H1 (cell line): ENCODE data around the gene OR2W1. TPM values are rescaled to one million over a fixed set of nuclear protein-coding genes. Genes with fewer than 3 reads are reported as not detected.

Source experiments
- JUND ChIP-seq: IDR thresholded peaks from 2 replicates; pipeline ENCODE4 v1.6.1; 2011; ENCODE audit warnings: mild to moderate bottlenecking, improper control_type of control experiment, low read length
- MAFK ChIP-seq: IDR thresholded peaks from 2 replicates; pipeline ENCODE4 v1.6.1; 2012; ENCODE audit warnings: low read depth, mild to moderate bottlenecking, improper control_type of control experiment, low read length
- TAF7 ChIP-seq: optimal IDR thresholded peaks from 2 replicates; pipeline ENCODE3; 2011; ENCODE audit warnings: low read depth, mild to moderate bottlenecking, inconsistent platforms, low read length, moderate library complexity, borderline replicate concordance
- polyA plus RNA-seq, 7 experiments: library from polyadenylated mRNA; depleted of rRNA in 3 of 7; stranded (reverse) in 5 of 7; unstranded in 2 of 7; fragments of >200 nt in 5 of 7; fragments of 200-250 nt in 2 of 7; gene quantifications; 1 replicate in 5 of 7; 2 replicates in 1 of 7; 4 replicates in 1 of 7; pipeline versions ENCODE4 v1.2.1 to v1.2.3, GENCODE V29; 2011 to 2013; ENCODE audit warnings: missing spikeins in 2 of 7, mixed read lengths in 2 of 7
- total RNA-seq: library from RNA; stranded (reverse); fragmentation: NEBNext Ultra II Directional; extraction: Animal tissue kit (Norgen Biotek cat#: 25700); gene quantifications from 2 replicates; pipeline ENCODE4 v1.2.1, GENCODE V29; 2021

The OR2W1 gene
- total and polyA plus RNA-seq, 2 of the 8 experiments (the other 6 are each of a cell fraction or from before 2014, with no cell fraction given) = not detected

GRCh38 chr6:29082457-29082856 is 37.5 kb upstream of the OR2W1 start (continued):
- TF ChIP-seq JUND (no peak), MAFK (no peak), TAF7 (no peak)
